Islet of Langerhans (tissue), 1 donor: ENCODE data around the gene TNK1.

Experiments
- FAIRE-seq: peaks from one replicate; lab custom pipeline; 2011; peaks lifted over from hg19 to GRCh38; lab: Jason Lieb, UNC

Gene TNK1

DNA sequence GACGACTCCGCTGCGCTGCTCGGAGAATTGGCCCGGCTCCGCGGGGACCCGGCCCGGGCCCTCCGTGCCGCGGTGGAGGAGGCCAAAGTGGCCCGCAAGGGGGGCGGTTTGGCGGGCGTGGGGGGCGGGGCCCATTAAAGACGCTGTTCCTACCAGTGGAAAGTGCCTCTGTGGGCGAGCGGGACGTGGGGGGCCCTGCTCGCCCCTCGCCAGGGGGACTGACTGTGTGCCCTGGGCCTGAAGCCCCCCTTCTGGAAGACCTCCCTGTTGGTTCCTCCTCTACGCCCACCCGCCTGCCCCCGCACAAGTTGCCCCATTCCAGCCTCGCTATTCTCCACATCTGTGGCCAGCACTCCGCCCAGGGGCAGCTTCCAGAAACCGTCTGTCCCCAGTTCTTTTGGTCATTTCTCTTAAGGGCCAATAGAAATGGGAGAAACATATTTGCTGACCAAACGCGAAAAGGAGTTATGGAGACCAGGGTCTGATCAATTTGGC is 56.5 kb downstream of the TNK1 start:
- FAIRE-seq: no peak

GRCh38 chr17:7437950-7438614 is 57.2 kb downstream of the TNK1 start:
- no peak for FAIRE-seq

DNA sequence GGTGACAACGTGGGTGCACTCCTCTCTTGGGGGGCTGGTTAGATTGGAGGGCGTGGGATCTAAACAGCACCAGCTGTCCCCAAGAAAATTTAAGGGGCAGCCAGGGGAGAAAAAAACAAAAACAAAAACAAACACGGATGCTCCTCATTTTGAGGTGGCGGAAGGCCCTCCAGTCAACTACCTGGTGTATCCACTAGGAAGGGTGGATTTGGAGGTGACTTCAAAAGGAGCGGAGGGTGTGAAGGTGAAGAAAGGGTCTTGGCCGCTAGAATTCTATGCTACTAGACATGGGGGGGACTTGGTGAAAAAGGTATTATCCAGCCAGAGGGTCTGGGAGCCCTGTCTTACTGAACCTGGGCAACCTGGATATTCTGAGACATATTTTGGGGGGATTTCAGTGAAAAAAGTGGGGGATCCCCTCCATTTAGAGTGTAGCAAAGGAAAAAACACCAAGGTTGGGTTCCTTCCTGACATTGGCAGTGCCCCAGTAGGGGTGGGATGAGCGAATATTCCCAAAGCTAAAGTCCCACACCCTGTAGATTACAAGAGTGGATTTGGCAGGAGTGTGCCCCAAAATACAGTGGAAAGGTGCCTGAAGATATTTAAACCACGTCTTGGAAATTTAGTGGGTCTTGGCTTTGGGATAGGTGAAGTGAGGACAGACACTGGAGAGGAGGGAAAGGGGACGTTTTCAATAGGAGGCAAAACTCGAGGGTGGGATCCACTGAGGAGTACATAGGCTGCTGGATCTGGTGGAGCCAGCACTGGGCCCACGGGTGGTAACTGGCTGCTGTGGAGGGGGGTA is 58.0 kb downstream of the TNK1 start:
- no peak for FAIRE-seq
